GM08714 (cell line): ENCODE measurements around the gene ZCCHC7.
"Not testable (repeated sequence)": the region's sequence is repeated elsewhere in the genome, so short reads cannot be mapped to it uniquely, and the experiment has no call there.

Experiments used
- H3K4me3 ChIP-seq: fragments of 200-500 bp; sonication (Bioruptor generic); 2 replicates; pipeline ENCODE4 v1.5.1; 2014; ENCODE audit warnings: mild to moderate bottlenecking, low read length, inconsistent platforms
- ZNF274 ChIP-seq: IDR thresholded peaks from 2 replicates; pipeline ENCODE4 v1.6.1; 2012; ENCODE audit warnings: mild to moderate bottlenecking, low read depth, low read length

The ZCCHC7 gene

DNA sequence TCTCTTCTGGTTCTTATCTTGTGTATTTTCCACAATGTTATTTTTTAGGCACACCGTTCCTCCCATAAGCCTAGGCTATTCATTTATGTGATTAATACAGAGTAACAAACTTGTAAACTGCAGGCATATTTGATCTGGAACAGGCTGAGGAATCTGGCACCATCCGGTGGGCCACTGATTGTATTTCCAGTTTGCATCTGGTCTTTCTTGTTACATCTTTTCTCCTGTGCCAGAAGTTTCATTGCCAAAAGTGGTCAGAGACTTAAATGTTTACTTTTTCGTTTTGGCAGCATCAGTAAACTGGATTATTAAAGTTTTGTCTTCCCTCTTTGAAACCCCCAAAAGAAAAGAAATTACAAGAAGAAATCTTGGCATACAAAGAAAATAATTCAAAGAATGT is 17.9 kb upstream of the ZCCHC7 start:
- TF ChIP-seq ZNF274: no peak
- H3K4me3 ChIP-seq: no peak overlapping the region

DNA sequence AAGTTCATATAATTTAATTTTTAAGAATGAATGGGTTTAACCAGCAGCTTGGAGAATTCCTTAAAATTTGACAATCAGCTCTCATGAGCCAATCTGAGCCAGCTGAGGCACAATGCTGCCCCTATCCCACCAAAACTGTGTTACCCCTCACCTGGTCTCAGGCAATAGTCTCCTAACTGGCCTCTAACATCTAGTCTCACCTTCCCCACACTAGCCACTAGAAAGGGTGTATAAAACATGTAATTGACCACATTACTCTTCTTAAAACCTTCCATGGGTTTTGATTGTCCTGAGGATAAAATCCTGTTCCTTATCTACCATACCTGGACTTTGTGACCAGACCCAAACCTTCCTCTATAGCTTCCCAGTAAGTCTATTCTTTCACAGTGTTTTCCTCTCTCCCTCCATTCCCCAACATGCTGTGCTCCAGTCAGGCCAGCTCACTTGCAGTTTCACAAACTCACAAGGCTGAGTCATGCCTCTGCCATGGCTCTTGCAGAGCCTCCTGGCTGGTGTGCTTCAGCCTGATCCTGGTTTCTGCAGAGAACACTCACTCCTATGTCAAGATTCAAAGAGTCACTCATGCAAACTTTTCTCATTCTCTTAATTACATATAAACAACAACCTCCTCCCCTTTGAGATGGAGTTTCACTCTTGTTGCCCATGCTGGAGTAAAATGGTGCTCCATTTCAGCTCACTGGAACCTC is 16.0 kb upstream of the ZCCHC7 start:
- TF ChIP-seq ZNF274: no peak
- no peak overlapping the region for H3K4me3 ChIP-seq

DNA sequence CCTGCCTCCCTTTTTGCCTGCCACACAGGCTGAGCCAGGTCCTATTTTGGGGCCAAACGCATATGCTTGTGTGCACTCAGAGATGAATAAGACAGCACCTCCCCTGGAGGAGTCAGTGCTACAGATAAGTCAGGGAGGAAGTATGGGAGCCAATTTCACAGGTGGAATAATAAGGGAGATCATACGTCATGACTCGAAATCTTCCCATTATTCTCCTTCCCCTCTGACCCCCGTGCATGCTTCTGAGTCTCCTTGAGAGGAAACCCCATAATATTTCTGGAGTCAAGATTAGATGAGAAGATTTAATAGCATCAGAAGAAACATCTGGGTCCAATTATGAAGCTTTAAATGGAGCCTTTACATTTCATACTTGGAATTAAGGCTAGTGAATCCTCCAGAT is 15.1 kb upstream of the ZCCHC7 start:
- H3K4me3 ChIP-seq: no peak overlapping the region

DNA sequence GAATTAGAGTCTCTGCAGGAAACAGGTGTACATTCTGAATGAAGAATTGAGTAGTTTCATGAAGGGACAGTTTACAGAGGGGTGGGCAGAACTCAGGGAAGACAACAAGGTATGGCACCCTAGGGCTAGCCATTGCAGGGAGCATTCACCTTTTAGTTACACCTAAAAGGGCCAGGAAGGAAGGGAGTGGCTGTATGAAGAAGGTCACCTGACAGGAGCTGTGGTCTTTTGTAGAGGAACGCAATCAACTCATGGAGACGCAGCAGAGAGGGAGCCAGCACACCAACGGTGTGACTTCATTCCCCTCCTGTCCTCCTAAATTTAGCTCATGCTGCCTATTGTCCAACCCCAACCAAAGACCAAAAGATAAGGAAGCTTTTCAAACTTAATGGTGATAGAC is 12.7 kb upstream of the ZCCHC7 start:
- no peak overlapping the region for H3K4me3 ChIP-seq
- no peak for TF ChIP-seq ZNF274

More for the DNA sequence above, 15.1 kb upstream of the ZCCHC7 start:
- no peak for TF ChIP-seq ZNF274

DNA sequence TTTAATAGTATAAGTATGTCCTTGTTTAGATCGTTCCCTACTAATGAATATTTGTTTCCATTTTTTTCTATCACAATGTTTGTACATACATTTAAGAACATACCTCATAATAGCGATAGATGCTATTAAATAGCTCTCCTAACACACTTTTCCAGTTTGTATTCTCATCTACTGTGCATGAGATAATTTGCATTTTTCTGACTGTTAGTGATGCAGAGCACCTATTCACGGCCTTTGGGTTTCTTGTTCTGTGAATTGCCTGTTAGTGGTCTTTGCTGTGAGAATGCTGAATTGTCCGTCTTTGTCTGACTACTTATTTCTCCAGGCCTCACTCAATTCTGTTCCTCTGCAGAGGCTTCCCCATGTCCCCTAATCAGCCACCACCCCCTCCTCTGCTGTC is 5.9 kb upstream of the ZCCHC7 start:
- H3K4me3 ChIP-seq: not testable (repeated sequence)

DNA sequence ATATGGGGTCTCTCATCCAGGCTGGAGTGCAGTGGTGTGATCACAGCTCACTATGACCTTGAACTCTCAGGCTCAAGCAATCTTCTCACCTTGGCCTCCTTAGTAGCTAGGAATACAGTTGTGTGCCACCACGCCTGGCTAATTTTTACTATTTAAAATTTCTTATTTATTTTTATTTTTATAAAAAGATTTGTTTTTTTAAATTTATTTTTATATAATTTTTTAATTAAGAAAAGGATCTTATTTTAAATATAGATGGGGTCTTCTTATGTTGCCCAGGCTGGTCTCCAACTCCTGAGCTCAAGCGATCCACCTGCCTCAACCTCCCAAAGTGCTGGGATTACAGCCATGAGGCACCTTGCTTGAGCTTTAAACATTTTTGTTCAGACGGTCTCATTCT is 2.4 kb upstream of the ZCCHC7 start:
- no peak overlapping the region for H3K4me3 ChIP-seq
- no peak for TF ChIP-seq ZNF274

DNA sequence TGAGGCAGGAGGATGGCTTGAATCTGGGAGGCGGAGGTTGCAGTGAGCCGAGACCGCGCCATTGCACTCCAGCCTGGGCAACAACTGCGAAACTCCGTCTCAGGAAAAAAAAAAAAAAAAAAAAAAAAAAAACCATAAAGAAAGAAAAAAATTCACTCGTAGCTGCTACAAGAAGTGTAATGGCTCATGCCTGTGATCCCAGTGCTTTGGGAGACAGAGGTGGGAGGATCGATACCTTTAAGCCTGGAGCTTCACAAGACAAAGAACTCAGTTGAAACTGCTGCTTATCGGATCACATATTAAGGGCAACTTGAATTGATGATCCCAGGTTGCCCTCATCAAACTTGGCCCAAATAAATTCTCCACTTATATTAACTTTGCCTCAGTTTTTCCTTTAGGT is 1.0 kb upstream of the ZCCHC7 start:
- no peak for TF ChIP-seq ZNF274
- H3K4me3 ChIP-seq: no peak overlapping the region

DNA sequence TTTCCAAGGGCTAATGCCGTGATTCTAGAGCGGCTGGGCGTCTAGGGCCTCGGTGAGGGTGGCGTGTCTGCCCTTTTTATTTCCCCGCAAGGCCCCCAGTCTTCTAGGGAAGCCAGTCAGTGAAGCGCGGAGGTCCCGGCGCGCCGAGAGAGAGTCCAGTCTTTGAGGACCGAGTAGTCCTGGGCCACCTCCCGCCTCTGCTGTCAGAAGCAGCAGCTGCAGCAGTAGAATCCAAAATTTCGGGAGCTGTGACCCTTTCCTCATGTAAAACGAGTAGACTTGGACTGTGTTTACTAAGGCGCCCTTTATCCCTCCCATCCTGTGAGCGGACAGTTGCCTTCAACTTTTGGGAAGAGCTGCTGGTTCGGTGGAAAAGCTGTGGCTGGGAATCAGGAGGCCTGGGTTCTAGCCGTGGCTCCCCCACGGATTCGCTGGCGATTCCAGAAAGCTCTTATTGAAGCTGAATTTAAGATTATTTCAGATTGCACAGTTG is 515 bp downstream of the ZCCHC7 start:
- H3K4me3 ChIP-seq: peak overlapping the region; percentile 99

DNA sequence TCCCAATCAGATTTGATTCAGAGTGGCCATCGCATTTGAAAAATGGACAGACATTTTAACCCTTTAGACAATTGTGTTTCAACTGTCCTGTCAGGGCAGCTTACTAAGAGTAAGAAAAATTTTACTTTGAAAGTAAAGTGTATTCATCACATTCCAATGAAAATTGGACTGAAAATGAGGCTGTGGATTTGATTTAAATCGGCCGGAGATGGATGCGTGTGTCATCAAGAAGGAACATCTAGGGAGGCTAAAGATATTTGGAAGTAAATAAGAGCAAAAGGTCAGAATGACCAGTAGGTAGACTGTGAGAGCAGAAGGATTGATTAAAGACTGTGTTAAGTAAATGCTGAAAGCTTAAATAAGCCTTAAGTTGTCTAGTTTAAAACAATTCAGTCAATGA is 1.5 kb downstream of the ZCCHC7 start:
- peak overlapping the region; percentile 36; the same call in 1 of the 2 replicates for H3K4me3 ChIP-seq
- no peak for TF ChIP-seq ZNF274

DNA sequence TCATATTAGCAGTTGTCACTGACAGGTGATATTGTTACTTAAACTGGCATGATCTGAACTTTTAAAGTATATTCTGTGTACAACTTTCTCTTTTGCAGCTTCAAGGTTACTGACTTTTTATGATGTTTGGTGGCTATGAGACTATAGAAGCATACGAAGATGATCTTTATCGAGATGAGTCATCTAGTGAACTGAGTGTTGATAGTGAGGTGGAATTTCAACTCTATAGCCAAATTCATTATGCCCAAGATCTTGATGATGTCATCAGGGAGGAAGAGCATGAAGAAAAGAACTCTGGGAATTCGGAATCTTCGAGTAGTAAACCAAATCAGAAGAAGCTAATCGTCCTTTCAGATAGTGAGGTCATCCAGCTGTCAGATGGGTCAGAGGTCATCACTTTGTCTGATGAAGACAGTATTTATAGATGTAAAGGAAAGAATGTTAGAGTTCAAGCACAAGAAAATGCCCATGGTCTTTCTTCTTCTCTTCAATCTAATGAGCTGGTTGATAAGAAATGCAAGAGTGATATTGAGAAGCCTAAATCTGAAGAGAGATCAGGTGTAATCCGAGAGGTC is 5.9 kb downstream of the ZCCHC7 start:
- no peak for TF ChIP-seq ZNF274
- no peak overlapping the region for H3K4me3 ChIP-seq

DNA sequence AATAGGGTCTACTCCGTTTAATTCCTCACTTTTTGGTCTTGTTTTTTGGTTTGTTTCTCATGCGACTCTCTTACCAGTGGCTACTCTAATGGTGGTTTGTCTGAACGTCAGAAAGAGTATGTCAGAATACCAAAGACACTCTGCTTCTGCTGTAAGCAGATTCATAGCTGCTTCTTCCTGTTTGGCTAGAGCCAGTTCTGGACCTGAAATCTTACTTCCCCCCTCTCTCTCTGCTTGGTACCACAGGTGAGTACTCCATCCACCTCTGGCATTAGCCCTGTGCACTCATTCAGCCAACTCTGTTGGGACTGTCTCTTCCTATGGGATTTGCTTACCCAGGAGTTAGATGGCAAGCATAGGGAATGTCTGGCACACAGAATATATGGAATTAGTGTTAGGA is 6.6 kb downstream of the ZCCHC7 start:
- H3K4me3 ChIP-seq: no peak overlapping the region
- TF ChIP-seq ZNF274: no peak

DNA sequence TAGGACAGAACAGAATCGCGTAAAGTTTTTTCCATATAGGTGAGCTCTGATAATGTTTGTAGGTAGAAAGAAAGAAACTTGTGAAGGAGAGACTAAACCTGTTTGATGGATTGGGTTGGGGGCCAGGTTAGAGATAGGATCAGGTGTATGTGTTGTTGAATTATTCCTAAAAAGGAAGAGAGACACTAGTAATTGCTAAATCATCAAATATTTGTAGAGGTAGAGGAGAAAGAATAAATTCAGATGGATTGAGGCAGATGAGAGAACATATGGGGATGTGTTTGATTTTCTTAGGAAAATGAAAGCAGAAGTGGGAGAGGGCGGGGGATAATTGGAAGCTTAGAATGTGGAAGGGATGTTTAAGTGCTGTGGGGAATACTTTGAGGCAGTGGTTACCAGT is 7.7 kb downstream of the ZCCHC7 start:
- H3K4me3 ChIP-seq: no peak overlapping the region
- TF ChIP-seq ZNF274: no peak

DNA sequence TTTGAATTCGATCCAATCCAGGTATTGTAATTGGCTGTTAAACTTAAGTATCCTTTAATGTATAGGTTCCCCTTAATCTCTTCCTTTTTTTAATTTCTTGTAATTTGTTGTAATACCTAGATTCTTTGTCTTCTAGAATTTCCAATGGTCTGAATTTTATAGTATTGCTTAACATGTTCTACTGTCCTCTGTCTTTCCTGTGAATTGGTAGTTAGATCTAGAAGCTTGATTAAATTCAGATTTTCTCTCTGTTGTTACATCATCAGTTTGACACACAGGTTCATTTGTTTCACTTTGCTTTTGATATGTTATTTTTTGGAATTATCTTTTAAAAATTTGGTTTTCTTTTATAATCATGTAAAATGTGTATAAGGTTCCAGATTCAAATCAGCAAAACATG is 13.8 kb downstream of the ZCCHC7 start:
- no peak overlapping the region for H3K4me3 ChIP-seq
- no peak for TF ChIP-seq ZNF274

DNA sequence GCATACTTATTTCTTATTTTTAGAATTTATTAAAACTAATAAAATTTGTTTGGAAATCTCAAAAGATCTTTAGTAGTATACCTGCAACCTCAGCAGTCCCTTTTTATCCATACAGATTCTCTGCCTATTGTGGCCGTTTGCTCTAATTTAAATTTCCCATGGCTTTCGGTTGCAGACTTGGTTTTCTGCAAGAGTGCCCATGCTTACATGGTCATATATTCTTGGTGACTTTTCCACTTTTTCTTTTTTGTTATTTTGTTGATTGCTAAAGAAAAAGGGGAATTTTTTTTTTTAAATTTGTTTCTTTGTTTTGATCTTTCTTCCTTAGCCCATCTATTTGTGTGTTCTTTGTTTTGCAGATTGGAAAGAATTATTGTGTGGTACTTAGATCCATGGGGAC is 20.6 kb downstream of the ZCCHC7 start:
- no peak overlapping the region for H3K4me3 ChIP-seq
- TF ChIP-seq ZNF274: no peak

DNA sequence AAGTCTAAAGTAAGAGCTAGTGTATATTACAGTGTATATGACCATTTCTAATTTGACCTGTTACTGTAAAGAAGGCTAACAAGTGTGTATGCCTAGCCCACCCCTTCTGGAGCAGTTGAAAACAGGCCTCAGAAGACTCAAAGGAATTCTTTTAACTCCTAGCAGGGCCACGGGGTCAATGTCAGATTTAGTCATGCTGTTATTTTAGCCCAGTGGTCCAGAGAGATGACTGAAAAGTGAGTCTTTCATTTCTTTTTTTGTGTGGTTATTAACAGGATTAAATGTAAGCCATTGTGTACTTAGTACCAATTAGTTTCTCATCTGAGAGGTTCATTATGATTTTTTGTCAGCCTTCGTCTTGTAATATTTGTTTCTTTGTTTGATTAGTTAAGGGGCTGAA is 24.4 kb downstream of the ZCCHC7 start:
- TF ChIP-seq ZNF274: no peak
- H3K4me3 ChIP-seq: peak overlapping the region; percentile 18; the same call in 1 of the 2 replicates

DNA sequence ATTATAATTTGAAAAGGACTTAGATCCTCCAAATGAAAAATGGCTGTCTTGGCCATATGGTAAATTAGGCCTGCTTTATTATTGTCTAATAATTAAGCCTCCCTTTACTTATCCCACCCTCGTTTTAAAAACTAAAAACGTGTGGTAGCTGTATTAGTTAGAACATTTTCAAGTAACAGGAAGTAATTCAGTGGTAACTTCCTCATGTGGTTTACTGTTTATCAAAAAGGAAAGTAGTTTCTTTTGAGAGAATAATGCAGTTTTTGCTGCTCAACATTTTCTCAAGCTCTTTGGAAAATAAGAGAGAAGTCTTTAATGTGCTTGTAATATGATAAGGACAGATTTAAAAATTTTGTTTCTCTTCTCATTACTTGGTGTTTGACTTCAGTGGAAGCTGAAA is 26.0 kb downstream of the ZCCHC7 start:
- H3K4me3 ChIP-seq: no peak overlapping the region
- no peak for TF ChIP-seq ZNF274

DNA sequence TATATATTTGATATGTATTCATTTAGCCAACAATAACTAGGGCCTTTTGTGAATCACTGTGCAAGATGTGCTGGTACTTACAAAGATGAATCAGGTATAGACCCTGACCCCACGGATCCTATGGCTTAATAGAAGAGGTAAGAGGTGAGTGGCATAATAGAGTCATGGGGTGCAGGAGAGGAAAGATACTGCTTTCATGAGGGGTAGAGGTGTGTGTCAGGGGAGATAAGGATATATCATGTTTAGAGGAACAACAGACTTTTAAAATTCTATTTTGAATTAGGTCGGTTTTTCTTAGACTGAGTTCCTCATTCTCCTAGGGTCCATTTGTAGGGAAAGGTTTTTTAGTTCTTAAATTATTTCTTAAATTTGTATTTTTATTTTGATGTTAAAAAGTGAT is 27.8 kb downstream of the ZCCHC7 start:
- no peak for TF ChIP-seq ZNF274
- no peak overlapping the region for H3K4me3 ChIP-seq
